GM12878 (cell line): Measurements from ENCODE around the gene PDE10A. TPM values are rescaled to one million over a fixed set of nuclear protein-coding genes. Genes with fewer than 3 reads are reported as not detected.

ENCODE experiments used
- ATAC-seq: fragments of 200-7000 bp; cut with Tn5 transposase; 3 replicates; pipeline ENCODE4 v1.9.1; 2020; ENCODE audit warnings: mild to moderate bottlenecking, moderate library complexity
- BruUV-seq: library from RNA; stranded (reverse); fragments of 400-500 nt; replicated peaks from 2 replicates; lab custom pipeline; 2021; lab: Mats Ljungman, UMichigan
- CTCF ChIA-PET: fragments of 300-600 bp; sonication (Branson Sonifier 250); formaldehyde crosslinking; extraction: SDS; loops from one replicate; lab custom pipeline; 2021; ENCODE audit warnings: inconsistent platforms; lab: Yijun Ruan, JAX
- POLR2A ChIA-PET: fragments of 350-600 bp; formaldehyde crosslinking; extraction: SDS; loops from one replicate; lab custom pipeline; 2021; ENCODE audit warnings: inconsistent platforms; lab: Charles Lee
- RAD21 ChIA-PET: fragments of 300-600 bp; sonication (Branson Sonifier 250); formaldehyde crosslinking; loops from one replicate; lab custom pipeline; 2023; ENCODE audit warnings: antibody characterized with exemption; ENCODE audit not compliant: unreplicated experiment; lab: Charles Lee
- SMC1A ChIA-PET: fragments of 300-600 bp; sonication (Branson Sonifier 250); formaldehyde crosslinking; loops from one replicate; lab custom pipeline; 2023; ENCODE audit not compliant: unreplicated experiment, uncharacterized antibody; lab: Charles Lee
- DNase-seq: peaks from one replicate; pipeline ENCODE4 v3.0.0-alpha.2; 2011; ENCODE audit warnings: low read depth, low spot score
- FAIRE-seq: peaks from 3 replicates; lab custom pipeline; 2011; peaks lifted over from hg19 to GRCh38; lab: Jason Lieb, UNC
- H2AFZ ChIP-seq: 2 replicates; pipeline ENCODE4 v1.6.0; 2011; ENCODE audit warnings: low read depth, low read length, control low read depth; ENCODE audit not compliant: control insufficient read depth
- H3K27ac ChIP-seq: 2 replicates; pipeline ENCODE4 v1.5.1; 2011; ENCODE audit warnings: control low read depth; ENCODE audit not compliant: control insufficient read depth, insufficient read depth
- H3K27me3 ChIP-seq, 2 experiments: replicated peaks in 1 of 2; 2 replicates each; pipeline versions ENCODE4 v1.6.0 to v1.6.1; 2011; ENCODE audit warnings: low read length in 1 of 2; ENCODE audit not compliant: control insufficient read depth in 2 of 2, insufficient read depth in 2 of 2
- H3K36me3 ChIP-seq, 2 experiments: 2 replicates each; pipeline ENCODE4 v1.5.1; 2011; ENCODE audit warnings: low read length in 1 of 2; ENCODE audit not compliant: control insufficient read depth in 2 of 2, insufficient read depth in 2 of 2
- H3K4me1 ChIP-seq: 2 replicates; pipeline ENCODE4 v1.6.1; 2011; ENCODE audit warnings: mild to moderate bottlenecking, low read length, moderate library complexity, mixed read lengths; ENCODE audit not compliant: control insufficient read depth, insufficient read depth
- H3K4me2 ChIP-seq: 2 replicates; pipeline ENCODE4 v1.6.0; 2011; ENCODE audit warnings: control low read depth; ENCODE audit not compliant: control insufficient read depth, insufficient read depth
- H3K4me3 ChIP-seq: fragments of 200-600 bp; sonication (generic); 2 replicates; pipeline ENCODE4 v1.5.1; 2016
- H3K79me2 ChIP-seq: 2 replicates; pipeline ENCODE4 v1.6.0; 2011; ENCODE audit warnings: low read length; ENCODE audit not compliant: control insufficient read depth, insufficient read depth
- H3K9ac ChIP-seq: 2 replicates; pipeline ENCODE4 v1.8.0; 2011; ENCODE audit warnings: low read length, control low read depth, mixed read lengths; ENCODE audit not compliant: control insufficient read depth, insufficient read depth
- H3K9me3 ChIP-seq: replicated peaks from 3 replicates; pipeline ENCODE4 v1.5.1; 2011; ENCODE audit warnings: mild to moderate bottlenecking, low read length; ENCODE audit not compliant: control insufficient read depth, insufficient read depth
- H4K20me1 ChIP-seq: 2 replicates; pipeline ENCODE4 v1.6.0; 2011; ENCODE audit not compliant: control insufficient read depth, insufficient read depth
- ATF7 ChIP-seq: fragments of 450-650 bp; IDR thresholded peaks from 2 replicates; pipeline ENCODE4 v1.6.1; 2016; ENCODE audit warnings: low read depth, mild to moderate bottlenecking
- BACH1 ChIP-seq: fragments of 450-650 bp; IDR thresholded peaks from 2 replicates; pipeline ENCODE4 v1.6.1; 2017; ENCODE audit warnings: mild to moderate bottlenecking, borderline replicate concordance
- GATAD2B ChIP-seq: fragments of 450-650 bp; conservative IDR thresholded peaks from 2 replicates; pipeline ENCODE4 v1.6.1; 2017; ENCODE audit warnings: low read depth, mild to moderate bottlenecking, moderate library complexity
- HCFC1 ChIP-seq: fragments of 150-350 bp; IDR thresholded peaks from 2 replicates; pipeline ENCODE4 v1.6.1; 2014; ENCODE audit warnings: low read length
- POLR2AphosphoS2 ChIP-seq: IDR thresholded peaks from 2 replicates; pipeline ENCODE4 v1.6.1; 2011; ENCODE audit warnings: low read depth, mild to moderate bottlenecking, low read length, improper control_type of control experiment, moderate library complexity
- POU2F2 ChIP-seq: IDR thresholded peaks from 3 replicates; pipeline ENCODE4 v1.6.1; 2011; ENCODE audit warnings: low read depth, mild to moderate bottlenecking, low read length, borderline replicate concordance
- SP1 ChIP-seq: IDR thresholded peaks from one replicate; pipeline ENCODE4 v1.6.1; 2011; ENCODE audit warnings: low read depth, low read length
- TAF1 ChIP-seq: IDR thresholded peaks from 2 replicates; pipeline ENCODE4 v1.6.1; 2011; ENCODE audit warnings: mild to moderate bottlenecking, low read depth, low read length, borderline replicate concordance
- TCF3 ChIP-seq: IDR thresholded peaks from 2 replicates; pipeline ENCODE4 v1.6.1; 2012; ENCODE audit warnings: low read depth, mild to moderate bottlenecking, low read length, borderline replicate concordance; ENCODE audit not compliant: insufficient read depth
- YY1 ChIP-seq: IDR thresholded peaks from 2 replicates; pipeline ENCODE4 v1.6.1; 2011; ENCODE audit warnings: low read depth, mild to moderate bottlenecking, low read length
- WGBS: methylation state at CpG from one replicate; pipeline ENCODE4 v1.1.6; 2016; ENCODE audit warnings: low lambda C conversion rate; ENCODE audit not compliant: insufficient replicate concordance, insufficient coverage; ENCODE audit errors: missing lambda C conversion rate; 5-methylcytosine and 5-hydroxymethylcytosine counted together
- in situ Hi-C: fragments of 300-500 bp; cut with MboI; formaldehyde crosslinking; loops from 9 replicates; pipeline ENCODE4 v1.14.3; 2018; ENCODE audit warnings: mixed read lengths
- intact Hi-C: fragments of 100-400 bp; cut with micrococcal nuclease; formaldehyde crosslinking; loops from one replicate; pipeline ENCODE4 v1.14.2; 2022; ENCODE audit not compliant: unreplicated experiment
- polyA plus RNA-seq, 11 experiments: library from polyadenylated mRNA; depleted of rRNA in 4 of 11; unstranded in 6 of 11; stranded (reverse) in 5 of 11; fragments of >200 nt; fragmentation: Nextera tagmentation in 4 of 11; fragmentation: Illumina TruSeq in 1 of 11; extraction: Ambion mirVana in 4 of 11; extraction: Trizol in 1 of 11; gene quantifications; 1 replicate in 1 of 11; 2 replicates in 10 of 11; pipeline versions ENCODE4 v1.2.1 to v1.2.3, GENCODE V29; 2011 to 2016; ENCODE audit warnings: inconsistent platforms in 2 of 11, missing spikeins in 2 of 11, low read depth in 1 of 11
- total RNA-seq, 4 experiments: library from RNA; depleted of rRNA in 3 of 4; stranded (reverse); fragments of >200 nt in 3 of 4; fragmentation: Illumina TruSeq in 1 of 4; extraction: Trizol in 1 of 4; gene quantifications; 2 replicates each; pipeline versions ENCODE4 v1.2.1 to v1.2.3, GENCODE V29; 2013 to 2021
- TF ChIP-seq, protein P1 (sequence below): fragments of 150-350 bp; IDR thresholded peaks from 2 replicates; pipeline ENCODE4 v1.6.1; 2016; ENCODE audit warnings: low read depth, low read length
- TF ChIP-seq, protein P2 (sequence below): IDR thresholded peaks from 2 replicates; pipeline ENCODE4 v1.6.1; 2011; ENCODE audit warnings: mild to moderate bottlenecking, low read depth, low read length, moderate library complexity; ENCODE audit not compliant: insufficient replicate concordance
- TF ChIP-seq, protein P3 (sequence below): IDR thresholded peaks from 2 replicates; pipeline ENCODE4 v1.6.1; 2011; ENCODE audit warnings: low read depth, low read length, improper control_type of control experiment, borderline replicate concordance

The PDE10A gene
- total and polyA plus RNA-seq, 10 of the 15 experiments (the other 5 are each of a cell fraction or from before 2014, with no cell fraction given) = under 0.01 to 1.3 (median 0.03) TPM; not detected in 2

DNA sequence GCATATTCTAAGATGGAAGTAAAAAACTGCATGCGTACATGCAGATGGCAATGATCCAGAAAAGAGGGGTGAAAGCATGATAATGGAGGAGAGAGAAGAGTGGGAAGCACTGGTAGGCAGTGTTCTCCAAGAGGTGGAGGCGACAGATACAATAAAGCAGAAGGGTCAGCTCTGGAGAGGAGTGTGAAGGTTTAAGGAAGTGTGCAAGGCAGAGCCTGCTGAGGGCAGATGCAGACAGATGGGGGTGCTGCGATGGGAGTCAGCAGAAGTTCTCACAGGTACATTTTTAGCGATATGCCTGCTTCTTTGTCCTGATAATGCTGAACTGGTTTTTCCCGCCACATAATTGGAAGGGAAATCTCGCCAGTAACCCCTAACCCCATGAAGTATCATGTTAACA lies 272.6 kb downstream of the PDE10A start:
- RAD21 ChIA-PET = no interaction called here
- intact Hi-C loops = no loop called here
- Histone ChIP-seq H3K27me3 (no peaks in the 10 kb centered on the region), H3K79me2 (no peaks in the 10 kb centered on the region), H3K4me1 (no peaks in the 10 kb centered on the region), H2AFZ (no peak overlapping the region), H3K4me2 (no peak overlapping the region), H3K36me3 (no peaks in the 10 kb centered on the region), H3K9me3 (no peaks in the 10 kb centered on the region), H3K9ac (no peak overlapping the region), H3K4me3 (no peak overlapping the region), H4K20me1 (no peaks in the 10 kb centered on the region), H3K27ac (no peak overlapping the region)
- in situ Hi-C loops = no loop called here
- FAIRE-seq = no peak
- no TSS peak for BruUV-seq
- no peak for ATAC-seq
- CTCF ChIA-PET = no interaction called here
- SMC1A ChIA-PET = interaction anchor here (1.2 kb wide), 1 partner anchor 42 kb away, joined by 3 read pairs; no protein-coding TSS in a partner anchor
- WGBS = 30% methylated on average over 6 of the region's 6 CpGs
- TF ChIP-seq POLR2AphosphoS2 = no peak
- no peak for DNase-seq
- POLR2A ChIA-PET = no interaction called here

DNA sequence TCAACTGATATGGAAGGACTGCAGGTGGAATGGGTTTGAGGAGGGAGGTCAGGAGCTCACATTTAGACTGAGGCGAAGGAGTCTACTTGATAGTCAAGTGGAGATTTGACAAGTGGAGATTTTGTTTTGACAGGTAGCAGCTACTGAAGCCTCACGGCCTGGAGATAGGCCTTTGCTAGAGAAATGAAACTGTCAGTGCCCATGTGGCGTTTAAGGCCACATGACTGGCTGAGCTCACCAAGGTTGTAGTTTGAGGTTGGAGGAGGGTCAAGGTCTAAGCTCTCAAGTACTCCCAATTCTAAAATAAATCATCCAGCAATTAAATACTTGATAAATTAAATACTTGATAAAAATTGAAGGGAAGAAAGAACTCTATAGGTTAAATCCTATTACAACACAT lies 273.5 kb downstream of the PDE10A start:
- 42% methylated on average over 3 of the region's 3 CpGs for WGBS
- no peak overlapping the region for H3K9ac ChIP-seq
- ATAC-seq (peak; percentile 47), FAIRE-seq (no peak), DNase-seq (no peak)
- no peak overlapping the region for H2AFZ ChIP-seq
- ChIA-PET RAD21 (no interaction called here), POLR2A (no interaction called here), SMC1A (interaction anchor here (0.7 to 1.2 kb wide), 2 partner anchors 10 to 43 kb away, joined by 3 read pairs; no protein-coding TSS in a partner anchor), CTCF (no interaction called here)
- H3K79me2 ChIP-seq = no peaks in the 10 kb centered on the region
- in situ Hi-C loops (no loop called here), intact Hi-C loops (no loop called here)
- H3K4me2 ChIP-seq = no peak overlapping the region
- no peaks in the 10 kb centered on the region for H3K27me3 ChIP-seq
- H3K4me3 ChIP-seq = no peak overlapping the region
- H3K27ac ChIP-seq = no peak overlapping the region
- no peaks in the 10 kb centered on the region for H3K9me3 ChIP-seq
- no peaks in the 10 kb centered on the region for H3K4me1 ChIP-seq
- no TSS peak for BruUV-seq
- H4K20me1 ChIP-seq = no peaks in the 10 kb centered on the region
- H3K36me3 ChIP-seq = no peaks in the 10 kb centered on the region
- TF ChIP-seq TAF1 (no peak), HCFC1 (no peak), YY1 (no peak), POU2F2 (no peak), SP1 (no peak), TCF3 (no peak), ATF7 (no peak), GATAD2B (no peak), BACH1 (no peak)
- TF ChIP-seq, protein P1, sequence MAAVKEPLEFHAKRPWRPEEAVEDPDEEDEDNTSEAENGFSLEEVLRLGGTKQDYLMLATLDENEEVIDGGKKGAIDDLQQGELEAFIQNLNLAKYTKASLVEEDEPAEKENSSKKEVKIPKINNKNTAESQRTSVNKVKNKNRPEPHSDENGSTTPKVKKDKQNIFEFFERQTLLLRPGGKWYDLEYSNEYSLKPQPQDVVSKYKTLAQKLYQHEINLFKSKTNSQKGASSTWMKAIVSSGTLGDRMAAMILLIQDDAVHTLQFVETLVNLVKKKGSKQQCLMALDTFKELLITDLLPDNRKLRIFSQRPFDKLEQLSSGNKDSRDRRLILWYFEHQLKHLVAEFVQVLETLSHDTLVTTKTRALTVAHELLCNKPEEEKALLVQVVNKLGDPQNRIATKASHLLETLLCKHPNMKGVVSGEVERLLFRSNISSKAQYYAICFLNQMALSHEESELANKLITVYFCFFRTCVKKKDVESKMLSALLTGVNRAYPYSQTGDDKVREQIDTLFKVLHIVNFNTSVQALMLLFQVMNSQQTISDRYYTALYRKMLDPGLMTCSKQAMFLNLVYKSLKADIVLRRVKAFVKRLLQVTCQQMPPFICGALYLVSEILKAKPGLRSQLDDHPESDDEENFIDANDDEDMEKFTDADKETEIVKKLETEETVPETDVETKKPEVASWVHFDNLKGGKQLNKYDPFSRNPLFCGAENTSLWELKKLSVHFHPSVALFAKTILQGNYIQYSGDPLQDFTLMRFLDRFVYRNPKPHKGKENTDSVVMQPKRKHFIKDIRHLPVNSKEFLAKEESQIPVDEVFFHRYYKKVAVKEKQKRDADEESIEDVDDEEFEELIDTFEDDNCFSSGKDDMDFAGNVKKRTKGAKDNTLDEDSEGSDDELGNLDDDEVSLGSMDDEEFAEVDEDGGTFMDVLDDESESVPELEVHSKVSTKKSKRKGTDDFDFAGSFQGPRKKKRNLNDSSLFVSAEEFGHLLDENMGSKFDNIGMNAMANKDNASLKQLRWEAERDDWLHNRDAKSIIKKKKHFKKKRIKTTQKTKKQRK = no peak
- TF ChIP-seq, protein P2, sequence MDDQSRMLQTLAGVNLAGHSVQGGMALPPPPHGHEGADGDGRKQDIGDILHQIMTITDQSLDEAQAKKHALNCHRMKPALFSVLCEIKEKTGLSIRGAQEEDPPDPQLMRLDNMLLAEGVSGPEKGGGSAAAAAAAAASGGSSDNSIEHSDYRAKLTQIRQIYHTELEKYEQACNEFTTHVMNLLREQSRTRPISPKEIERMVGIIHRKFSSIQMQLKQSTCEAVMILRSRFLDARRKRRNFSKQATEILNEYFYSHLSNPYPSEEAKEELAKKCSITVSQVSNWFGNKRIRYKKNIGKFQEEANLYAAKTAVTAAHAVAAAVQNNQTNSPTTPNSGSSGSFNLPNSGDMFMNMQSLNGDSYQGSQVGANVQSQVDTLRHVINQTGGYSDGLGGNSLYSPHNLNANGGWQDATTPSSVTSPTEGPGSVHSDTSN = no peak
- TF ChIP-seq, protein P3, sequence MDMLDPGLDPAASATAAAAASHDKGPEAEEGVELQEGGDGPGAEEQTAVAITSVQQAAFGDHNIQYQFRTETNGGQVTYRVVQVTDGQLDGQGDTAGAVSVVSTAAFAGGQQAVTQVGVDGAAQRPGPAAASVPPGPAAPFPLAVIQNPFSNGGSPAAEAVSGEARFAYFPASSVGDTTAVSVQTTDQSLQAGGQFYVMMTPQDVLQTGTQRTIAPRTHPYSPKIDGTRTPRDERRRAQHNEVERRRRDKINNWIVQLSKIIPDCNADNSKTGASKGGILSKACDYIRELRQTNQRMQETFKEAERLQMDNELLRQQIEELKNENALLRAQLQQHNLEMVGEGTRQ = no peak
